GM19099 (cell line): ENCODE results near the gene SBF2.

Experiments
- POLR2A ChIP-seq: IDR thresholded peaks from 3 replicates; pipeline ENCODE4 v1.6.1; 2011; ENCODE audit warnings: low read depth; ENCODE audit not compliant: insufficient read length; ENCODE audit errors: extremely low read depth

SBF2 gene

GRCh38 chr11:9956483-9956882 lies 337.5 kb downstream of the SBF2 start:
- TF ChIP-seq POLR2A = no peak

DNA sequence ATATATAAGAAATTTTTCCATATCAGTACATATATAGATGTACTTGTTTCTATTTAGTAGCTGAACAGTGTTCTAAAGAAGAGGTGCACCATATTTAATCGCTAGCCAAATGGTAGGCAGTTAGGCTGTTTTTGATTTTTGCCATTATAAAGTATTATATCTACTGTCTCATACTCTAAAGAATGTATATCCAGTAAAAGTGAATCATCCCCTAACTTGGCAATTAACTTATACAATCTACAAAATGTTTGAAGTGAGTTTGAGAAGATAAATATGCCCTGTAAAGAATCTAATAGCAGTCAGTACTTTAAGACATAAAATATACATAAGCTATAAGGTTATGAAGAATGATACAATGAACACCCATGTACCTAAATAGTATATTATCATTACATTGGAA lies 338.6 kb downstream of the SBF2 start:
- TF ChIP-seq POLR2A = no peak

GRCh38 chr11:9953994-9954626 lies 339.9 kb downstream of the SBF2 start:
- TF ChIP-seq POLR2A = no peak

DNA sequence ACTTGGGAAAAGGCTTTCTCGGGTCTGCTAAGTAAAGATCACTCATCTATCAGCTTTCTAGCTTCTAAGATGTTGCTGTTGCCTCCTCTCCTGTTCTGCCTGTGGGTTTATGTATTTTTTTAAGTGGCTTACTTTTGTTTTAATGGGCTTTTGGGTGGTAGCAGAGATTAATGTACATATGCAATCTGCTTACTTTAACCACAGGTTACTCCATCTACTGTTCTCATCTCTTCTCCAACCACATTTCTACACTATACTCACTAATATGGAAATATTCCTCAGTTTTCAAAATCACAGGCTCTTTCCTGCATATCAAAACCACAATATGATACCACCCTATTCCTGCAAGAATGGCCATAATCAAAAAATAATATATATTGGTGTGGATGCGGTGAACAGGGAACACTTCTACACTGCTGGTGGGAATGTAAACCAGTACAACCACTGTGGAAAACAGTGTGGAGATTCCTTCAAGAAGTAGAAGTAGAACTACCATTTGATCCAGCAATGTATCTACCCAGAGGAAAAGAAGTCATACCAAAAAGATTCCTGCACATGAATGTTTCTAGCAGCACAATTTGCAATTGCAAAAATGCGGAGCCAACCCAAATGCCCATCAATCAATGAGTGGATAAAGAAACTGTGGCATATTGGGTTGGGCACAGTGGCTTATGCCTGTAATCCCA lies 341.4 kb downstream of the SBF2 start:
- no peak for TF ChIP-seq POLR2A

DNA sequence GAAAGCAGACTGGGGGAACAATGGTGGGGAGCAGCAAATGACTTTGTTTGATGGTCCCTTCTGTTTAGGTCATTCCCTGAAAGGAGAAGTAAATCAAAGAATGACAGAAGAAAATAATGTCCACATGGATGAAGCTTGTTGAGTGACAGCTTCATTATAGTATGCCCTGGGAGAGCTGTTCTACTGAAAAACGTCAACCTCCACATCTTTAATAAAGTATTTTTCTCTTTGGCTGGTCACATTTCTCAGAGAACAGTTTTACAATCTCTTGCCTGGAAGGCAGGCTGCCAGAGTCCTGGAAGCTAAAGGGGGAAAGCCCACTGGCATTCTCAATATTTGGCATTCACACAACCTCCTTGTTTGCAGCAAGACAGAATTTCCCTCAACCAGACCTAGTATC lies 342.2 kb downstream of the SBF2 start:
- no peak for TF ChIP-seq POLR2A

GRCh38 chr11:9950462-9950861 lies 343.6 kb downstream of the SBF2 start:
- TF ChIP-seq POLR2A = no peak

- TF ChIP-seq POLR2A = no peak
Measured at GRCh38 chr11:9947231-9947864, 346.7 kb downstream of the SBF2 start.

DNA sequence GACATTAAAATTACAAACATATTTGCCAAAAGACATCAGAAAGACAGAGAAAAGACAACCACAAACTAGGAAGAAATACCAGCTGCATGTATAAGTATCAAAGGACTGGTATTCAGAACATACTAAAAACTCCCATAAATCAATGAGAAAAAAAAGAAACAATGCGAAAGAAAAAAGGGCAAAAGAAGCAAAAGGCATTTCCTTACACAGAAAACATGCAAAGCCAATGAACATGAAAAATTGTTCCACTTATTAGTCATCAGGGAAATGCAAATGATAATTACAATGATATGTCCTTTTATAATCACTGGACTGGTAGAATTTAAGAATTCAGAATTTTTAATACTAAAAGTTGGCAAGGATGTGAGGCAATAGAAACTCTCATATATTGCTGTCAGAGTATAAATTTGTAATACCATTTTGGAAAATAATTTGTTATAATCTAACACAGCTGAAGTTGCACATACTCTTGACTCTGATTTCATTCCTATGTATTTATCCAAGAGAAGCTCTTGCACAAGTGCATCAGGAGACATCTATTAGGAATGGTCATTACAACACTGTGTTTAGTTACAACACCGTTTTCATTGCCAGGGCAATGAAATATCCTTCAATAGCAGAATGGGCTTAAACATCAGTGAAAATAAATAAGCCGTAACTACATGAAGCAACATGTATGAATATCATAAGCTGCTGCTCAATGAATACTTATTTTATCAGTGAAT lies 350.5 kb downstream of the SBF2 start:
- no peak for TF ChIP-seq POLR2A

DNA sequence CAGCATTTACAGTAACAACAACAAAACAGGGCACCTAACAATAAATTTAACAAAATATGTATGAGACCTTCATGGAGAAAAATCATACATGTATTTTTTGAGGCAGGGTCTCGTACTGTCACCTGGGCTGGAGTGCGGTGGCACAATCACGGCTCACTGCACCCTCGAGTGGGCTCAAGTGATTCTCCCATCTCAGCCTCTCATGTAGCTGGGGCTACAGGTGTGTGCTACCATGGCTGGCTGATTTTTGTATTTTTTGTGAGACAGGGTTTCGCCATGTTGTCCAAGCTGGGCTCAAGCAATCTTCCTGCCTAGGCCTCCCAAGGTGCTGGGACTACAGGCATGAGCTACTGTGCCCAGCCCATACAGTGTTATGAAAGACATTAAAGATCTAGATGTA lies 352.0 kb downstream of the SBF2 start:
- no peak for TF ChIP-seq POLR2A

- TF ChIP-seq POLR2A = no peak
Measured at GRCh38 chr11:9936754-9937153, 357.3 kb downstream of the SBF2 start.

DNA sequence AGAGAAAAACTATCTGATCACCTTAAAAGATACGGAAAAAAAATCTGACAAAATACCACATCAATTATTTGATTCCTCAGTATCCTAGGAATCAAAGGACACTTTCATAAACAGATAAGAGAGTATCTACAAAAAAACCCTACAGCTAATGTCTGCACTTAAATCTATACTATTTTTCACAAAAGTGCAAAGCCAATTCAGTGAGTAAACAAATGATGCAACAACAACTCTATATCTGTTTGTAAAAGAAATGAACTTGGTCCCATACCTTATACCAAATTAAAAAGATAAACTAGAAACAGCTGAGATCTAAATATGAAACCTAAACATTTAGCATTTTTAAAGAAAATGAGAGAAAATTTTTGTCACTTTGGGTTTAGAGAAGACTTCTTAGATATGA lies 366.3 kb downstream of the SBF2 start:
- no peak for TF ChIP-seq POLR2A

DNA sequence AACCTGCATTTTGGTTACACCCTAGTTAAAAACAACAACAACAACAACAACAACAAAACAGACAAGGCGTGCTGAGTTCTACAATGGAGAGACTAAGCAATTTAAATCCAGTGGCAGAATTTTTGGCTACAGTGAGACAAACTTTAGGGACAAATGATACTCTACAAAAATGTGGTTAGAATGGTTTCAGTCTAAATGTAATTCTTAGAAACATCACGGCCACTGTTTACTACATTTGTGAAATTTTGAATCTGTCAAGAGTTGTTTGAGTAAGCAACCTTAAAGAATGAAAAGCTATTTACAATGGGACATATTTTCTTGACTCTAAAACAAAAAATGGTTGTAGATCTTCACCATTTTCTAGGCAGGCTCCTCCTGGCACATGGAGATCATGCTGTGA lies 370.7 kb downstream of the SBF2 start:
- TF ChIP-seq POLR2A = no peak

- no peak for TF ChIP-seq POLR2A
Measured at GRCh38 chr11:9922806-9923205, 371.2 kb downstream of the SBF2 start.

DNA sequence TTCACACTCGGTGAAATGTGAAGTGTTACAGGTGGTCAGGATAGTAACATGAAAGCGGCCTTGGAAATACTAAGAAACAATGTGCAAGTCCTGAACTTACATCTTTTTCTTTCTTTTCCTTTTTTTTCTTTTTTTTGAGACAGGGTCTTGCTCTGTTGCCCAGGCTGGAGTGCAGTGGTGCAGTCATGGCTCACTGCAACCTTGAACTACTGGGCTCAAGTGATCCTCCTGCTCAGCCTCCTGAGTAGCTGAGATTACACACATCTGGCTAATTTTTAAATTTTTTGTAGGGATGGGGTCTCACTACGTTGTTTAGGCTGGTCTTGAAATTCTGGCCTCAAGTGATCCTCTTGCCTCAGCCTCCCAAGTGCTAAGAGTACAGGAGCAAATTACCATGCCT lies 377.5 kb downstream of the SBF2 start:
- TF ChIP-seq POLR2A = no peak

DNA sequence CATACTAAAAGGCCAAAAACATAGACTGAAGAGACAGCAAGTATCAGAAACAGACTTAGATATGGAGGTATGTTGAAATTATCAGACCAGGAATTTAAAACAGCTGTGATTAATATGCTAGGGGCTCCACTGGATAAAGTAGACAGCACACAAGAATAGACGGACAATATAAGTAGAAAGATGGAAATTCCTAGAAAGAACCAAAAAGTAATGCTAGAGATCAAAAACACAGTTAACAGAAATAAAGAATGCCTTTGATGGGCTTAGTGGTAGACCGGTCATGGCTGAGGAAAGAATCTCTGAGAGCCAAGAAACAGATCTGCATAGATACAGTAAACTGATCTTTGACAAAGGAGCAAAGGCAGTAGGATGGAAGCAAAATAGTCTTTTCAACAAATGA lies 380.0 kb downstream of the SBF2 start:
- no peak for TF ChIP-seq POLR2A

- no peak for TF ChIP-seq POLR2A
Measured at GRCh38 chr11:9905960-9906791, 387.8 kb downstream of the SBF2 start.

DNA sequence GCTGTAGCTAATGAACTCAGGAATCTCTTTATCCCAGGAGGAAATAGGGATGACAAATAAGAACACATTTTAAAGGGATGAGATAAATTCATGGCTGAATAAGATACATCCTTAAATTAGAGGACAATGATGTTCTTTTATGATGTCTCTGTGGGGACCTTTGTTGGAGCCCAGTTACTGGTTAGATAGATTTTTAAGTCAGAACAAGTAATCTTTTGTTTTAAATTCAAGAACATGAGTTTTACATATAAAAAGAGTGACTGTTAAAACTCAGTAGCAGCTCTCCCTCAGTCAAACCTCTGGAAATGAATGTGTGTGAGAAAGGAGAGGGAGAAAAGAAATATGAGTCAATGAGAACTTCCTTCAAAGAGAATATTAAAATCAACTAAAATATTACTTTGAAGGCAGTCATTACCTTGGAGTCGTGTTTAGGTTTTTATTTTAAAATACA lies 388.5 kb downstream of the SBF2 start:
- TF ChIP-seq POLR2A = no peak
